ENCODE results near the gene BCL7C.
A peak's percentile ranks its signal among the peaks of the same experiment; 100 is the strongest.

Gene BCL7C

DNA sequence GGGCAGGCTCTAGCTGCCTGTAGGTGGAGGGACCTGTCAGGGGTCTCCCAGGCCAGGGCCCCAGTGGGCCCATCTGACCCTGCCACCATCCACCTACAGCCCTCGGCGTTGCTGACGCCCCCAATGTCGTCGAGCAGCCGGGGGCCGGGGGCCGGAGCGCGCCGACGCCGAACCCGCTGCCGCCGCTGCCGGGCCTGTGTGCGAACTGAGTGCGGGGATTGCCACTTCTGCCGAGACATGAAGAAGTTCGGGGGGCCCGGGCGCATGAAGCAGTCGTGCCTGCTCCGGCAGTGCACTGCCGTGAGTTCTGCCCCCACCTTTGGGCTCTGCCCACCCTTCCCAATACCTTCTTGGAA is 31.7 kb upstream of the BCL7C start:
- TF ChIP-seq, protein P1, sequence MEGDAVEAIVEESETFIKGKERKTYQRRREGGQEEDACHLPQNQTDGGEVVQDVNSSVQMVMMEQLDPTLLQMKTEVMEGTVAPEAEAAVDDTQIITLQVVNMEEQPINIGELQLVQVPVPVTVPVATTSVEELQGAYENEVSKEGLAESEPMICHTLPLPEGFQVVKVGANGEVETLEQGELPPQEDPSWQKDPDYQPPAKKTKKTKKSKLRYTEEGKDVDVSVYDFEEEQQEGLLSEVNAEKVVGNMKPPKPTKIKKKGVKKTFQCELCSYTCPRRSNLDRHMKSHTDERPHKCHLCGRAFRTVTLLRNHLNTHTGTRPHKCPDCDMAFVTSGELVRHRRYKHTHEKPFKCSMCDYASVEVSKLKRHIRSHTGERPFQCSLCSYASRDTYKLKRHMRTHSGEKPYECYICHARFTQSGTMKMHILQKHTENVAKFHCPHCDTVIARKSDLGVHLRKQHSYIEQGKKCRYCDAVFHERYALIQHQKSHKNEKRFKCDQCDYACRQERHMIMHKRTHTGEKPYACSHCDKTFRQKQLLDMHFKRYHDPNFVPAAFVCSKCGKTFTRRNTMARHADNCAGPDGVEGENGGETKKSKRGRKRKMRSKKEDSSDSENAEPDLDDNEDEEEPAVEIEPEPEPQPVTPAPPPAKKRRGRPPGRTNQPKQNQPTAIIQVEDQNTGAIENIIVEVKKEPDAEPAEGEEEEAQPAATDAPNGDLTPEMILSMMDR (IDR thresholded peaks at IDR 0.05; ENCODE audit: borderline replicate concordance, insufficient read depth, low read depth, low read length): no peak
- no peak overlapping the region for H3K4me3 ChIP-seq (ENCODE audit: low read depth, low read length)

DNA sequence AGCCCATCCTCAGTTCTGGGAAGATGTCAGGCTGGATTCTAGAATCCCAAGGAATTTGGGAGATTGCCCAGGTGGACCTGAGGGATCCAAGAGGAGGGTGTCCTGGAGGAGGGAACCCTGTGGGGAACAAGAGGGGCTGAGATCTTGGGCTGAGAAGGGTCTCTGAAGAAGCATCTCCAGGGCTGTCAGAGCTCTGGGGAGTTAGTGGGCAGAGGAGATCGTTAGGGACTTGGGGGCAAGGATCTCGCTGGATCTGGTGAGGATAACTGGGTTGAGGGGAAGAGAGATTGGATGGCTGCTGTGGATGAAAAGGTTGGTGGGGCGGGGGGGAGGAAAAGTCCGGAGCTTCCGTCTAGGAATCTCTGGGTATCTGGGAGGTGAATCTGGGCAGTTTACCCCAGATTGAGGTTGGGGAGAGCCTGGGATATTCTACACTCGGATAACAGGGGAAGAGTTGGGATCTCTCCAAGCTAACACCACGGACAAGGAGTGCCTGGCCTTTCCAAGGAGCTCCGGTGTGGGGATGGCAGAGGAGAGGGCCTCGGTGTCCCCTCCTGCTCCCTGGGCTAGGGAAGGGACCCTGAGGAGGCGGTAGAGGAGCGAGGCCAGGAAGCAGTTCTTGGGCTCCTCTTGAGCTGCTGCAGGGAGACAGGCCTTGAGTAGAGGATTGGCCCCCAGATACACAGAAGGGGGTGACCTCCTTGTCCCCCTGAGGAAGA is 31.2 kb upstream of the BCL7C start:
- peak overlapping the region; percentile 53 for H3K4me3 ChIP-seq (ENCODE audit: low read depth, low read length)
- TF ChIP-seq, protein P1 (IDR thresholded peaks at IDR 0.05; ENCODE audit: borderline replicate concordance, insufficient read depth, low read depth, low read length): no peak

DNA sequence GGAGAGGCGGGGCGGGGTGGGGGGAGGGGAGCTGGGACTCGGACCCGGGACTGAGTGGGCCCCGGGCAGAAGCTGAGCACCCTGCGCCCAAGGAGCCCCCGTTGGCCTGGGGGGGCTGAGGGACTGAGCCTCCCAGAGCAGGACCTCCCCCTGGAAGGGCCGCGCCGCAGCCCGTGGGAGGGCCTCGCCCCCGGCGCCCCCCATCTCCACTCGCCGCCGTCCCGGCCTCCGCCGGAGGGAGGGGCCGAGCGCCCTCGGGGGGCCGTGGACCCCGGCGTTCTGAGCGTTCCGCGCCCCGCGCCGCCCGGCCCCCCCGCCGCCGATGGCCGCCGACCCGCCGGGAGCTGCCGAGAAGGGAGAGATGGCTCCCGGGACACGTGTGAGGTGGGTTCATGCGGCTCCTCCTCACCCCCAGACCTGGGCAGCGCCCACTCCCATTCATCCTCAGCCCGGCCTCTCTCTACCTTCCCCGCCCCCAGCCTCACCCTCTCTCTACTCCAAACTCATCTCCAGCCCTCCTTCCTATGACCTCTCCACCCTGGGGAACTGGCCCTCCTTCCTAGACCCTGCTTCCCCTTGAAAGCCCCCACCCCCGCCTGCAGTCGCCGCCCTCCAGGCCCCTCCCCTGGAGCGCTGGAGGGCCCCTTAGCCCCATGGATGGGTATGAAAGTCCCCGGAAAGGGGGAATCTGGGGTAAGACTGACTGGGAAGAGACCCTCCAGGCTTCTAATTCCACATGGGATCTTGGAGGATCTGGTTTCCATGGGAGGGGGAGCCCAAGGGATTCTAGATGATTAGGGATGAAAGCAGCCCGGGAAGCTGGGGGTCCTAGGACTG is 30.4 kb upstream of the BCL7C start:
- TF ChIP-seq, protein P1 (IDR thresholded peaks at IDR 0.05; ENCODE audit: borderline replicate concordance, insufficient read depth, low read depth, low read length): no peak

DNA sequence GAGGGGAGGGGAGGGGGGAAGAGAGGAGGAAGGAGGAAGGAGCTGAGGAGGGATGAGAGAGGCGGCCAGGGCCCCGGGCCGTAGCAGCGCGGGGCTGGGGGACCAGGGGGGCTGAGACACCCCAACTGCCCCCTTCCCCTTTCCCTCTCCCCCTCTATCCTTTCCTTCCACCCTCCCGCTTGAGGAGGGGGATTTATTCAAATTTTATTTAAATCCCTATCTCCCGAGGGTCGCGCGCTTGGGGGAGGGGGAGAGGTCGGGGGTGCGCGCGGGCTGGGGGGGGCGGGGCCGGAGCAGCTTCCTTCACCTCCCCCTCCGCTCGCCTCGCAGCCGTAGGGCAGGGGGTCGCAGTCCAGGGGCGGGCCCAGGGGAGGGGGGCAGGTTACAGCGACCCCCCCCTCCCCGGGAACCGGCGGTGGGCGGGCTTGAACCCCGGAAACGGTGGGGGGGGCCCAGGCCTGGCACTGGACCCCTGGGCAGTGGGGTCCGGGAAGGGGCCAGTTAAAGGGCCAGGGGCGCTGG is 29.7 kb upstream of the BCL7C start, which contains the start of gene FBXL19:
Gene FBXL19, plus strand, starts transcription at position 19 of the 522 bp plus-strand sequence. CDS start 2,183 bp downstream, outside the sequence.
- H3K4me3 ChIP-seq (ENCODE audit: low read depth, low read length): peak within 1 kb of the TSS; percentile 64
- TF ChIP-seq, protein P1 (IDR thresholded peaks at IDR 0.05; ENCODE audit: borderline replicate concordance, insufficient read depth, low read depth, low read length): no peak

More for the DNA sequence above, 30.4 kb upstream of the BCL7C start:
- H3K4me3 ChIP-seq (ENCODE audit: low read depth, low read length): peak overlapping the region; percentile 53

DNA sequence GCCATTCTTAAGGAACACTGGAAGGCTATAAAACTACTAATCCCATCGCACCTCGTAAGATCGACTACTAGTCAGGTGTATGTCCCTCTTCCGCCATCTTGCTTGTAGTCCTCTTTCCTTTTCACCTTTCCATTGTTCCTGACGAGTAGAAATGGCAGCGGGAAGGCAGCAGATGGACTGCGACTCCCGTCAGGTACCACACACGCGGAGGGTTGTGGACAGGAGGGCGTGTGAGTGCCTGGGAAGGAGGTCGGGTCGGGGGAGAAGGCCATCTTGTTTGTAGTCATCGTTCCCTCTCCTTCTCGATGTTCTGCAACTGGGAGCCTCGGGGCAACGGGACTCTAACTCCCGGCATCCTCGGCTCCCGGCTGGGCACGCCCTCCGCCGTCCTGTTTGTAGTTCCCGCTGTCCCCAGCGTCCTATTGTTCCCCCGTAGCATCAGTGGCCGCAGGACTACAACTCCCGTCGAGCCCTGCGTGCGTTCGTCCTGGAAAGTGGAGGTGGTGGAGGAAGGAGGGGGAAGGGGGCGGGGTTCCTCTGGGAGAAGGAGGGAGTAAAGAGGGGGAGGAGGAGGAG is 29.2 kb upstream of the BCL7C start:
- TF ChIP-seq, protein P1 (IDR thresholded peaks at IDR 0.05; ENCODE audit: borderline replicate concordance, insufficient read depth, low read depth, low read length): no peak

DNA sequence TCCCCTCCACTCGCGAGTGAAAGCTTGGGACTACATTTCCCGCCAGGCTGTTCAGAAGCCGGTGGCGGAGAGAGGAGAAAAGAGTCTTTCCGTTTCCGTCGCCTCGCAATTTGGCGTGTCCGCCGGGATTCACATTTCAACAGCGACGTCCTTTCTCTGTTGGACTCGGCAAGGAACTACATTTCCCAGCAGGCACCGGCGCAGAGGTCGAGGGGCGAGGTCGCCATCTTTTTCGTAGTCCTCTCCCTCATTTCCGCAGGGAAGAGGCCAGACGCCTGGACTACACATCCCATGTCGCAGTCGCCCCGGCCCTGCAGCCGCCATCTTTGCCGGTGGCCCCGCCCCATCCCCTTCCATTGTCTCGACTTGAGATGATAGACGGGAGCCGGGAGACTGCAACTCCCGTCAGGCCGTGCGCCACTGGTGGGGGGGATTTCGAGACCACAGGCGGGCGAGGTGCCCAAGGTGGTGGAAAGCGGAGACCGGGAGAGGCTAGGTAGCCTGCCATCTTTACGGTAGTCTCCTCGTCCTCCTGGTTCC is 28.6 kb upstream of the BCL7C start:
- TF ChIP-seq, protein P1 (IDR thresholded peaks at IDR 0.05; ENCODE audit: borderline replicate concordance, insufficient read depth, low read depth, low read length): no peak
- H3K4me3 ChIP-seq (ENCODE audit: low read depth, low read length): peak overlapping the region; percentile 64

More for the DNA sequence above, 29.2 kb upstream of the BCL7C start:
- H3K4me3 ChIP-seq (ENCODE audit: low read depth, low read length): peak overlapping the region; percentile 64
